Heart left ventricle (tissue), 13 donors: ENCODE data around the gene LRPAP1.
"Not testable (repeated sequence)": the region's sequence is repeated elsewhere in the genome, so short reads cannot be mapped to it uniquely, and the experiment has no call there.

ENCODE experiments used
- POLR2A ChIP-seq, 2 donors: fragments of 450-650 bp; IDR thresholded peaks; one replicate each; pipeline ENCODE4 v1.6.1; 2017; ENCODE audit warnings: antibody characterized with exemption in 2 of 2, mild to moderate bottlenecking in 2 of 2, moderate library complexity in 2 of 2
- TF ChIP-seq, protein P1 (sequence below), 12 donors: fragments of 200-600 bp; sonication (generic) in 4 of 12; IDR thresholded peaks; one replicate each; pipeline versions ENCODE4 v1.5.0 to v1.8.0; 2018 to 2022; ENCODE audit warnings: antibody characterized with exemption in 12 of 12, mild to moderate bottlenecking in 5 of 12
- donor health status: ischemic (EF 13 %, LVEDD 7.1; RV severe dilation, severe dysfunction).
- donor health status: DM: no; HTN: yes; CAD: no.
- donor health status: DM: no; HTN: no; CAD: no.
- donor health status: ischemic (EF 25% LVEDD 6.9; RV normal size, moderate dysfunction).
- donor health status: ischemic (EF 25% LVEDD 5.7; RV mildly dilated, moderate dysfunction).
- donor health status: ischemic (EF 35%, LVEDD 5.7; RV mildly dilated, moderate dysfunction).
- donor health status: nonischemic (EF 11% LVEDD 7.7; RV severe dilation, severe dysfunction).
- donor health status: DM: yes; HTN: yes; CAD: no.
- donor health status: PGD.
- donor health status: ischemic (EF 29% LVEDD 5.4; RV normal size, mild dysfunction).
- donor health status: nonischemic (EF 23%, LVEDD 6.1; RV moderate dilation, normal function).

DNA sequence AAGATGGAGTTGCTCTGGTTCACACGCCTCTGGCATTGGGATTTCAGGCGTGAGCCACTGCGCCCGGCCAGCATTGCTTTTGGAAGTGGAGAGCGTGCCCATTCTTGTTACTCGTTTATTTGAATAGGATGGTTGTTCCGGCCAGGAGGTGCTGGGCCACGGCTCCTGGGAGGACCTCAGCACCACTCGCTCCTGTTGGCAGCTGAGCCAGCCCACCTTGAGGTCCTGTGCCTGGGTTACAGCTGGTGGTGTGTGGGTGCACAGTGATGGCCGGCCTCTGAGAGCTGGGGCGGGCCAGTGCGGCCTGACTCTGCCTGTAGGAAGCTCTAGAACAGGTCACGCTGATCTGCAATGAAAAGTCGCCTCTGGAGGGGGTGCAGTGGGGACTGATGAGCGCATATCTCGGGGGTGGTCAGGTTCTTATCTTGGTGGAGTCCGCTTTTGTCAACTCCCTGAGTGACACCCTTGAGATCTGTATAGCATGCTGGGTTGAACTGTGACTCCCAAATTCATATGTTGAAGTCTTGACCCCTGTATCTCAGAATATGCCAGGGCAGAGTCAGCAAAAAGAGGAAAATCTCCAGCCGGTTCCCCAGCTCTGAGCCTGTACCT, 23.3 kb upstream of the LRPAP1 start:
- TF ChIP-seq, protein P1, sequence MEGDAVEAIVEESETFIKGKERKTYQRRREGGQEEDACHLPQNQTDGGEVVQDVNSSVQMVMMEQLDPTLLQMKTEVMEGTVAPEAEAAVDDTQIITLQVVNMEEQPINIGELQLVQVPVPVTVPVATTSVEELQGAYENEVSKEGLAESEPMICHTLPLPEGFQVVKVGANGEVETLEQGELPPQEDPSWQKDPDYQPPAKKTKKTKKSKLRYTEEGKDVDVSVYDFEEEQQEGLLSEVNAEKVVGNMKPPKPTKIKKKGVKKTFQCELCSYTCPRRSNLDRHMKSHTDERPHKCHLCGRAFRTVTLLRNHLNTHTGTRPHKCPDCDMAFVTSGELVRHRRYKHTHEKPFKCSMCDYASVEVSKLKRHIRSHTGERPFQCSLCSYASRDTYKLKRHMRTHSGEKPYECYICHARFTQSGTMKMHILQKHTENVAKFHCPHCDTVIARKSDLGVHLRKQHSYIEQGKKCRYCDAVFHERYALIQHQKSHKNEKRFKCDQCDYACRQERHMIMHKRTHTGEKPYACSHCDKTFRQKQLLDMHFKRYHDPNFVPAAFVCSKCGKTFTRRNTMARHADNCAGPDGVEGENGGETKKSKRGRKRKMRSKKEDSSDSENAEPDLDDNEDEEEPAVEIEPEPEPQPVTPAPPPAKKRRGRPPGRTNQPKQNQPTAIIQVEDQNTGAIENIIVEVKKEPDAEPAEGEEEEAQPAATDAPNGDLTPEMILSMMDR (IDR thresholded peaks at IDR 0.05) = not testable (repeated sequence)
- TF ChIP-seq POLR2A (IDR thresholded peaks at IDR 0.05) = not testable (repeated sequence)
